ENCODE data around the gene PLEKHM2.

Gene PLEKHM2

GRCh38 chr1:15761366-15762128 is 77.4 kb downstream of the PLEKHM2 start:
- DNase-seq = no peak

- no peak for DNase-seq
Measured at GRCh38 chr1:15762546-15762945, 78.4 kb downstream of the PLEKHM2 start.

GRCh38 chr1:15764269-15764764 is 80.2 kb downstream of the PLEKHM2 start:
- DNase-seq = no peak

GRCh38 chr1:15764890-15765289 is 80.8 kb downstream of the PLEKHM2 start:
- DNase-seq = no peak

- no peak for DNase-seq
Measured at GRCh38 chr1:15765495-15766194, 81.5 kb downstream of the PLEKHM2 start.

GRCh38 chr1:15767941-15768340 is 83.8 kb downstream of the PLEKHM2 start:
- DNase-seq = no peak

GRCh38 chr1:15768388-15768787 is 84.3 kb downstream of the PLEKHM2 start:
- DNase-seq = no peak

GRCh38 chr1:15770313-15770962 is 86.3 kb downstream of the PLEKHM2 start:
- no peak for DNase-seq

- DNase-seq = no peak
Measured at GRCh38 chr1:15771836-15772515, 87.9 kb downstream of the PLEKHM2 start.

GRCh38 chr1:15775706-15776105 is 91.6 kb downstream of the PLEKHM2 start:
- no peak for DNase-seq

- no peak for DNase-seq
Measured at GRCh38 chr1:15777909-15778707, 94.0 kb downstream of the PLEKHM2 start.
